IPS-15b (cell line): ENCODE data around the gene MPST.
A peak's percentile ranks its signal among the peaks of the same experiment; 100 is the strongest.

Source experiments
- H3K27me3 ChIP-seq: one replicate; pipeline ENCODE4 v1.6.1; 2013; ENCODE audit warnings: low read length; ENCODE audit not compliant: control insufficient read depth, insufficient read depth
- H3K36me3 ChIP-seq: one replicate; pipeline ENCODE4 v1.6.1; 2013; ENCODE audit warnings: low read length; ENCODE audit not compliant: control insufficient read depth, insufficient read depth
- H3K4me1 ChIP-seq: one replicate; pipeline ENCODE4 v1.6.1; 2013; ENCODE audit warnings: mild to moderate bottlenecking, low read length; ENCODE audit not compliant: control insufficient read depth, insufficient read depth
- H3K4me3 ChIP-seq: one replicate; pipeline ENCODE4 v1.5.1; 2013; ENCODE audit warnings: low read depth, low read length
- H3K9ac ChIP-seq: one replicate; pipeline ENCODE4 v1.6.1; 2013; ENCODE audit warnings: low read depth, mild to moderate bottlenecking, low read length
- H3K9me3 ChIP-seq: one replicate; pipeline ENCODE4 v1.6.1; 2013; ENCODE audit warnings: mild to moderate bottlenecking, low read length; ENCODE audit not compliant: control insufficient read depth, insufficient read depth

The MPST gene

GRCh38 chr22:37043828-37044538, 24.4 kb downstream of the MPST start:
- Histone ChIP-seq H3K9me3 (no peaks in the 10 kb centered on the region), H3K9ac (no peak overlapping the region), H3K36me3 (no peaks in the 10 kb centered on the region), H3K4me3 (no peak overlapping the region), H3K4me1 (peaks cover 2% of the 10 kb centered on the region), H3K27me3 (peaks cover 2% of the 10 kb centered on the region)

GRCh38 chr22:37044634-37045625, 25.4 kb downstream of the MPST start:
- H3K4me3 ChIP-seq: no peak overlapping the region
- H3K36me3 ChIP-seq: no peaks in the 10 kb centered on the region
- peaks cover 2% of the 10 kb centered on the region for H3K27me3 ChIP-seq
- no peak overlapping the region for H3K9ac ChIP-seq
- H3K4me1 ChIP-seq: peaks cover 2% of the 10 kb centered on the region
- H3K9me3 ChIP-seq: no peaks in the 10 kb centered on the region

GRCh38 chr22:37045958-37046357, 26.4 kb downstream of the MPST start:
- peaks cover under 1% of the 10 kb centered on the region for H3K4me1 ChIP-seq
- H3K36me3 ChIP-seq: no peaks in the 10 kb centered on the region
- no peak overlapping the region for H3K4me3 ChIP-seq
- peaks cover 5% of the 10 kb centered on the region for H3K27me3 ChIP-seq
- H3K9ac ChIP-seq: no peak overlapping the region
- no peaks in the 10 kb centered on the region for H3K9me3 ChIP-seq

GRCh38 chr22:37046589-37046988, 27.0 kb downstream of the MPST start:
- H3K27me3 ChIP-seq: peaks cover 5% of the 10 kb centered on the region
- H3K9ac ChIP-seq: no peak overlapping the region
- H3K4me3 ChIP-seq: no peak overlapping the region
- H3K36me3 ChIP-seq: no peaks in the 10 kb centered on the region
- H3K4me1 ChIP-seq: no peaks in the 10 kb centered on the region
- no peaks in the 10 kb centered on the region for H3K9me3 ChIP-seq

- H3K9ac ChIP-seq: no peak overlapping the region
- H3K4me1 ChIP-seq: no peaks in the 10 kb centered on the region
- peaks cover 5% of the 10 kb centered on the region for H3K27me3 ChIP-seq
- no peak overlapping the region for H3K4me3 ChIP-seq
- H3K36me3 ChIP-seq: no peaks in the 10 kb centered on the region
- no peaks in the 10 kb centered on the region for H3K9me3 ChIP-seq
These were observed 27.5 kb downstream of the MPST start for GRCh38 chr22:37047006-37047405.

- Histone ChIP-seq H3K36me3 (no peaks in the 10 kb centered on the region), H3K4me3 (no peak overlapping the region), H3K27me3 (peaks cover 5% of the 10 kb centered on the region), H3K9me3 (no peaks in the 10 kb centered on the region), H3K9ac (no peak overlapping the region), H3K4me1 (no peaks in the 10 kb centered on the region)
These were observed 28.6 kb downstream of the MPST start for GRCh38 chr22:37048133-37048532.

GRCh38 chr22:37049224-37049623, 29.7 kb downstream of the MPST start:
- Histone ChIP-seq H3K9me3 (no peaks in the 10 kb centered on the region), H3K4me1 (no peaks in the 10 kb centered on the region)

GRCh38 chr22:37050913-37051312, 31.4 kb downstream of the MPST start:
- Histone ChIP-seq H3K27me3 (peaks cover 4% of the 10 kb centered on the region), H3K4me1 (no peaks in the 10 kb centered on the region), H3K36me3 (peaks cover 4% of the 10 kb centered on the region), H3K9ac (no peak overlapping the region), H3K9me3 (no peaks in the 10 kb centered on the region), H3K4me3 (no peak overlapping the region)

More at GRCh38 chr22:37049224-37049623, 29.7 kb downstream of the MPST start:
- Histone ChIP-seq H3K4me3 (no peak overlapping the region), H3K27me3 (peaks cover 5% of the 10 kb centered on the region), H3K36me3 (peaks cover 3% of the 10 kb centered on the region), H3K9ac (no peak overlapping the region)

- Histone ChIP-seq H3K27me3 (peaks cover 4% of the 10 kb centered on the region), H3K9ac (no peak within 1 kb of the TSS), H3K36me3 (peaks cover 8% of the 10 kb centered on the region), H3K4me3 (peak within 1 kb of the TSS; percentile 79), H3K9me3 (no peaks in the 10 kb centered on the region), H3K4me1 (no peaks in the 10 kb centered on the region)
These were observed 32.1 kb downstream of the MPST start, which contains the start of gene KCTD17 for GRCh38 chr22:37051391-37052385. KCTD17 (plus strand) TSS chr22:37051742; CDS start chr22:37051761, 19 bp downstream.

- H3K27me3 ChIP-seq: peaks cover 4% of the 10 kb centered on the region
- H3K36me3 ChIP-seq: peaks cover 15% of the 10 kb centered on the region
- no peak overlapping the region for H3K9ac ChIP-seq
- peak overlapping the region; percentile 79 for H3K4me3 ChIP-seq
- H3K4me1 ChIP-seq: no peaks in the 10 kb centered on the region
- H3K9me3 ChIP-seq: no peaks in the 10 kb centered on the region
These were observed 33.1 kb downstream of the MPST start for GRCh38 chr22:37052386-37053309.
